Measurements from ENCODE around the gene MUC5AC. TPM values are rescaled to one million over a fixed set of nuclear protein-coding genes. Genes with fewer than 3 reads are reported as not detected.
"Not testable (repeated sequence)": the region's sequence is repeated elsewhere in the genome, so short reads cannot be mapped to it uniquely, and the experiment has no call there.

The MUC5AC gene
- total and polyA plus RNA-seq, 2 experiments from 2014 or later: not detected

- H2AFZ ChIP-seq: no peak overlapping the region
- 86 to 88% methylated on average over 24 to 25 of the region's 25 CpGs for WGBS, 2 experiments (ENCODE audit: low coverage in 1 of 2, low lambda C conversion rate in 2 of 2, missing lambda C conversion rate in 2 of 2)
- H3K4me2 ChIP-seq (ENCODE audit: unreplicated experiment): no peak overlapping the region
- no peaks in the 10 kb centered on the region for H3K27me3 ChIP-seq (replicated peaks; ENCODE audit: insufficient read depth)
- no peaks in the 10 kb centered on the region for H3K9me3 ChIP-seq (ENCODE audit: low read depth)
- no peaks in the 10 kb centered on the region for H3K9me2 ChIP-seq (ENCODE audit: insufficient read depth)
- H3K9ac ChIP-seq: no peak overlapping the region
- no peaks in the 10 kb centered on the region for H3K36me3 ChIP-seq (ENCODE audit: low read depth)
- H3K27ac ChIP-seq: no peak overlapping the region
- H3K4me1 ChIP-seq (ENCODE audit: insufficient read depth): no peaks in the 10 kb centered on the region
- in situ Hi-C loops (cut with MboI): no loop called here
- H3K4me3 ChIP-seq: no peak overlapping the region
- no peak for TF ChIP-seq EZH2 (IDR thresholded peaks at IDR 0.05; ENCODE audit: insufficient read depth, poor library complexity, severe bottlenecking)
- TF ChIP-seq EZH2phosphoT487 (IDR thresholded peaks at IDR 0.05; ENCODE audit: insufficient read depth, low read depth): no peak
- DNase-seq: no peak
- no peaks in the 10 kb centered on the region for H3K79me2 ChIP-seq (ENCODE audit: insufficient read depth)
- no peaks in the 10 kb centered on the region for H4K20me1 ChIP-seq (ENCODE audit: insufficient read depth)
- H3F3A ChIP-seq (ENCODE audit: insufficient read depth): no peaks in the 10 kb centered on the region
Observed at GRCh38 chr11:1240771-1241170, 83.0 kb downstream of the MUC5AC start.

GRCh38 chr11:1241706-1242105 lies 84.0 kb downstream of the MUC5AC start:
- H3F3A ChIP-seq (ENCODE audit: insufficient read depth): no peaks in the 10 kb centered on the region
- no peaks in the 10 kb centered on the region for H4K20me1 ChIP-seq (ENCODE audit: insufficient read depth)
- no peaks in the 10 kb centered on the region for H3K27me3 ChIP-seq (replicated peaks; ENCODE audit: insufficient read depth)
- TF ChIP-seq EZH2 (IDR thresholded peaks at IDR 0.05; ENCODE audit: insufficient read depth, poor library complexity, severe bottlenecking): no peak
- no peak for TF ChIP-seq EZH2phosphoT487 (IDR thresholded peaks at IDR 0.05; ENCODE audit: insufficient read depth, low read depth)
- H3K4me2 ChIP-seq (ENCODE audit: unreplicated experiment): no peak overlapping the region
- no peaks in the 10 kb centered on the region for H3K9me2 ChIP-seq (ENCODE audit: insufficient read depth)
- H2AFZ ChIP-seq: no peak overlapping the region
- DNase-seq: no peak
- H3K36me3 ChIP-seq (ENCODE audit: low read depth): no peaks in the 10 kb centered on the region
- no peak overlapping the region for H3K9ac ChIP-seq
- in situ Hi-C loops (cut with MboI): no loop called here
- no peaks in the 10 kb centered on the region for H3K79me2 ChIP-seq (ENCODE audit: insufficient read depth)
- 83 to 87% methylated on average over 13 to 20 of the region's 20 CpGs for WGBS, 2 experiments (ENCODE audit: low coverage in 1 of 2, low lambda C conversion rate in 2 of 2, missing lambda C conversion rate in 2 of 2)
- H3K9me3 ChIP-seq (ENCODE audit: low read depth): no peaks in the 10 kb centered on the region
- H3K27ac ChIP-seq: no peak overlapping the region
- H3K4me1 ChIP-seq (ENCODE audit: insufficient read depth): no peaks in the 10 kb centered on the region
- no peak overlapping the region for H3K4me3 ChIP-seq

GRCh38 chr11:1242289-1242688 lies 84.5 kb downstream of the MUC5AC start:
- Histone ChIP-seq H3K36me3 (ENCODE audit: low read depth) (no peaks in the 10 kb centered on the region), H4K20me1 (ENCODE audit: insufficient read depth) (no peaks in the 10 kb centered on the region), H3K4me2 (ENCODE audit: unreplicated experiment) (no peak overlapping the region), H2AFZ (no peak overlapping the region), H3K9ac (no peak overlapping the region), H3K4me3 (no peak overlapping the region), H3K79me2 (ENCODE audit: insufficient read depth) (no peaks in the 10 kb centered on the region), H3K4me1 (ENCODE audit: insufficient read depth) (no peaks in the 10 kb centered on the region), H3K27me3 (replicated peaks; ENCODE audit: insufficient read depth) (no peaks in the 10 kb centered on the region), H3K9me3 (ENCODE audit: low read depth) (no peaks in the 10 kb centered on the region), H3F3A (ENCODE audit: insufficient read depth) (no peaks in the 10 kb centered on the region), H3K27ac (no peak overlapping the region), H3K9me2 (ENCODE audit: insufficient read depth) (no peaks in the 10 kb centered on the region)
- TF ChIP-seq EZH2 (IDR thresholded peaks at IDR 0.05; ENCODE audit: insufficient read depth, poor library complexity, severe bottlenecking): no peak
- TF ChIP-seq EZH2phosphoT487 (IDR thresholded peaks at IDR 0.05; ENCODE audit: insufficient read depth, low read depth): no peak
- 84 to 87% methylated on average over 15 to 20 of the region's 20 CpGs for WGBS, 2 experiments (ENCODE audit: low coverage in 1 of 2, low lambda C conversion rate in 2 of 2, missing lambda C conversion rate in 2 of 2)
- in situ Hi-C loops (cut with MboI): no loop called here
- no peak for DNase-seq

GRCh38 chr11:1242751-1243150 lies 85.0 kb downstream of the MUC5AC start:
- in situ Hi-C loops (cut with MboI); H3K9ac ChIP-seq; H2AFZ ChIP-seq; H3K4me2 ChIP-seq (ENCODE audit: unreplicated experiment); H3K79me2 ChIP-seq (ENCODE audit: insufficient read depth); DNase-seq; H3K36me3 ChIP-seq (ENCODE audit: low read depth); H3K9me3 ChIP-seq (ENCODE audit: low read depth); H3K4me3 ChIP-seq; H3F3A ChIP-seq (ENCODE audit: insufficient read depth); H4K20me1 ChIP-seq (ENCODE audit: insufficient read depth); H3K4me1 ChIP-seq (ENCODE audit: insufficient read depth); H3K27me3 ChIP-seq (replicated peaks; ENCODE audit: insufficient read depth); H3K27ac ChIP-seq; H3K9me2 ChIP-seq (ENCODE audit: insufficient read depth): not testable (repeated sequence)
- 69 to 81% methylated on average over 4 to 10 of the region's 11 CpGs for WGBS, 2 experiments (ENCODE audit: low coverage in 1 of 2, low lambda C conversion rate in 2 of 2, missing lambda C conversion rate in 2 of 2)

GRCh38 chr11:1243521-1243920 lies 85.8 kb downstream of the MUC5AC start:
- H3F3A ChIP-seq (ENCODE audit: insufficient read depth); H3K9me2 ChIP-seq (ENCODE audit: insufficient read depth); DNase-seq; H3K4me2 ChIP-seq (ENCODE audit: unreplicated experiment); H4K20me1 ChIP-seq (ENCODE audit: insufficient read depth); H3K9ac ChIP-seq; H3K4me3 ChIP-seq; H2AFZ ChIP-seq; H3K4me1 ChIP-seq (ENCODE audit: insufficient read depth); H3K27me3 ChIP-seq (replicated peaks; ENCODE audit: insufficient read depth); in situ Hi-C loops (cut with MboI); H3K9me3 ChIP-seq (ENCODE audit: low read depth); H3K79me2 ChIP-seq (ENCODE audit: insufficient read depth); H3K27ac ChIP-seq; H3K36me3 ChIP-seq (ENCODE audit: low read depth): not testable (repeated sequence)
- WGBS, 2 experiments (ENCODE audit: low coverage in 1 of 2, low lambda C conversion rate in 2 of 2, missing lambda C conversion rate in 2 of 2): 91 to 100% methylated on average over 3 to 14 of the region's 18 CpGs

- H3K9me2 ChIP-seq (ENCODE audit: insufficient read depth); H3K27me3 ChIP-seq (replicated peaks; ENCODE audit: insufficient read depth); H3K79me2 ChIP-seq (ENCODE audit: insufficient read depth); H3K4me3 ChIP-seq; H3F3A ChIP-seq (ENCODE audit: insufficient read depth); H2AFZ ChIP-seq; H3K4me2 ChIP-seq (ENCODE audit: unreplicated experiment); H3K36me3 ChIP-seq (ENCODE audit: low read depth); H3K9me3 ChIP-seq (ENCODE audit: low read depth); H3K4me1 ChIP-seq (ENCODE audit: insufficient read depth); in situ Hi-C loops (cut with MboI); DNase-seq; H3K9ac ChIP-seq; H3K27ac ChIP-seq; H4K20me1 ChIP-seq (ENCODE audit: insufficient read depth): not testable (repeated sequence)
- 71 to 87% methylated on average over 4 to 9 of the region's 9 CpGs for WGBS, 2 experiments (ENCODE audit: low coverage in 1 of 2, low lambda C conversion rate in 2 of 2, missing lambda C conversion rate in 2 of 2)
Observed at GRCh38 chr11:1244557-1244956, 86.8 kb downstream of the MUC5AC start.

- H3K9ac ChIP-seq; H3K4me2 ChIP-seq (ENCODE audit: unreplicated experiment); H3K9me2 ChIP-seq (ENCODE audit: insufficient read depth); H3K9me3 ChIP-seq (ENCODE audit: low read depth); H3K4me1 ChIP-seq (ENCODE audit: insufficient read depth); in situ Hi-C loops (cut with MboI); DNase-seq; H3K79me2 ChIP-seq (ENCODE audit: insufficient read depth); H3K27me3 ChIP-seq (replicated peaks; ENCODE audit: insufficient read depth); H4K20me1 ChIP-seq (ENCODE audit: insufficient read depth); H3K27ac ChIP-seq; H3K36me3 ChIP-seq (ENCODE audit: low read depth); H3K4me3 ChIP-seq; H2AFZ ChIP-seq; H3F3A ChIP-seq (ENCODE audit: insufficient read depth): not testable (repeated sequence)
- 75 to 86% methylated on average over 1 to 13 of the region's 14 CpGs for WGBS, 2 experiments (ENCODE audit: low coverage in 1 of 2, low lambda C conversion rate in 2 of 2, missing lambda C conversion rate in 2 of 2)
Observed at GRCh38 chr11:1245717-1246116, 88.0 kb downstream of the MUC5AC start.

All from GM23248 (cell line).